Hepatocyte (in vitro differentiated cells): Measurements from ENCODE around the gene MRPL48. TPM values are rescaled to one million over a fixed set of nuclear protein-coding genes. Genes with fewer than 3 reads are reported as not detected.

Experiments used
- DNase-seq: peaks from one replicate; pipeline ENCODE4 v3.0.0-alpha.2; 2016; ENCODE audit warnings: low spot score
- H2AFZ ChIP-seq: fragments of 200-600 bp; sonication (generic); 2 replicates; pipeline ENCODE4 v1.6.0; 2016; ENCODE audit warnings: antibody characterized with exemption, mild to moderate bottlenecking
- H3K27ac ChIP-seq: fragments of 200-600 bp; sonication (generic); 2 replicates; pipeline ENCODE4 v1.5.1; 2016; ENCODE audit warnings: mild to moderate bottlenecking
- H3K27me3 ChIP-seq: fragments of 200-600 bp; sonication (generic); 2 replicates; pipeline ENCODE4 v1.6.1; 2016
- H3K36me3 ChIP-seq: fragments of 200-600 bp; sonication (generic); replicated peaks from 2 replicates; pipeline ENCODE4 v1.5.1; 2016; ENCODE audit warnings: low read depth; ENCODE audit not compliant: insufficient read depth
- H3K4me1 ChIP-seq: fragments of 200-600 bp; sonication (generic); 2 replicates; pipeline ENCODE4 v1.5.1; 2016; ENCODE audit warnings: mild to moderate bottlenecking, moderate library complexity; ENCODE audit not compliant: insufficient read depth
- H3K4me2 ChIP-seq: fragments of 200-600 bp; sonication (generic); 2 replicates; pipeline ENCODE4 v1.6.0; 2016
- H3K4me3 ChIP-seq: fragments of 200-600 bp; sonication (generic); 2 replicates; pipeline ENCODE4 v1.5.1; 2016; ENCODE audit warnings: mild to moderate bottlenecking
- H3K79me2 ChIP-seq: fragments of 200-600 bp; sonication (generic); 2 replicates; pipeline ENCODE4 v1.6.0; 2017; ENCODE audit warnings: mild to moderate bottlenecking
- H3K9me2 ChIP-seq: fragments of 200-600 bp; sonication (generic); replicated peaks from 2 replicates; pipeline ENCODE4 v1.6.0; 2017; ENCODE audit warnings: mild to moderate bottlenecking; ENCODE audit not compliant: insufficient read depth
- H3K9me3 ChIP-seq: fragments of 200-600 bp; sonication (generic); 2 replicates; pipeline ENCODE4 v1.5.1; 2016; ENCODE audit warnings: low read depth, mild to moderate bottlenecking
- H4K20me1 ChIP-seq: fragments of 200-600 bp; sonication (generic); 2 replicates; pipeline ENCODE4 v1.6.0; 2016; ENCODE audit warnings: mild to moderate bottlenecking; ENCODE audit not compliant: insufficient read depth, poor library complexity, severe bottlenecking
- CTCF ChIP-seq: fragments of 200-600 bp; sonication (generic); IDR thresholded peaks from 2 replicates; pipeline ENCODE4 v1.5.1; 2016; ENCODE audit warnings: antibody characterized with exemption, mild to moderate bottlenecking; ENCODE audit not compliant: poor library complexity
- EZH2 ChIP-seq: fragments of 200-600 bp; sonication (generic); IDR thresholded peaks from 2 replicates; pipeline ENCODE4 v1.6.1; 2016; ENCODE audit warnings: antibody characterized with exemption, mild to moderate bottlenecking, borderline replicate concordance
- EZH2phosphoT487 ChIP-seq: fragments of 200-600 bp; sonication (generic); IDR thresholded peaks from one replicate; pipeline ENCODE4 v1.6.1; 2018; ENCODE audit warnings: antibody characterized with exemption, mild to moderate bottlenecking, low read depth, moderate library complexity; ENCODE audit not compliant: unreplicated experiment, severe bottlenecking
- WGBS: methylation state at CpG from one replicate; pipeline ENCODE4 v1.1.6; 2016; ENCODE audit warnings: low lambda C conversion rate; ENCODE audit errors: missing lambda C conversion rate; 5-methylcytosine and 5-hydroxymethylcytosine counted together
- polyA plus RNA-seq: library from polyadenylated mRNA; unstranded; fragments of >200 nt; fragmentation: Nextera tagmentation; extraction: Ambion mirVana; gene quantifications from 2 replicates; pipeline ENCODE4 v1.2.1, GENCODE V29; 2016
- total RNA-seq: library from RNA; depleted of rRNA; stranded (reverse); fragments of >200 nt; gene quantifications from 2 replicates; pipeline ENCODE4 v1.2.3, GENCODE V29; 2014

MRPL48 gene
- total and polyA plus RNA-seq, 2 experiments from 2014 or later = 25.9 to 59.1 TPM

- Histone ChIP-seq H3K4me1 (peaks cover 19% of the 10 kb centered on the region), H3K79me2 (peaks cover 97% of the 10 kb centered on the region), H2AFZ (no peak overlapping the region), H3K9me2 (no peaks in the 10 kb centered on the region), H3K4me2 (no peak overlapping the region), H3K27ac (no peak overlapping the region), H3K9me3 (no peaks in the 10 kb centered on the region), H3K27me3 (no peaks in the 10 kb centered on the region), H4K20me1 (peaks cover 86% of the 10 kb centered on the region), H3K4me3 (no peak overlapping the region), H3K36me3 (no peaks in the 10 kb centered on the region)
- no peak for DNase-seq
- TF ChIP-seq EZH2 (no peak), CTCF (no peak), EZH2phosphoT487 (no peak)
- WGBS = 94% methylated on average over 14 of the region's 14 CpGs
Observed at GRCh38 chr11:73752216-73752867, 35.3 kb upstream of the MRPL48 start.

- peaks cover 25% of the 10 kb centered on the region for H3K4me1 ChIP-seq
Observed at GRCh38 chr11:73752903-73753302, 34.8 kb upstream of the MRPL48 start.

DNA sequence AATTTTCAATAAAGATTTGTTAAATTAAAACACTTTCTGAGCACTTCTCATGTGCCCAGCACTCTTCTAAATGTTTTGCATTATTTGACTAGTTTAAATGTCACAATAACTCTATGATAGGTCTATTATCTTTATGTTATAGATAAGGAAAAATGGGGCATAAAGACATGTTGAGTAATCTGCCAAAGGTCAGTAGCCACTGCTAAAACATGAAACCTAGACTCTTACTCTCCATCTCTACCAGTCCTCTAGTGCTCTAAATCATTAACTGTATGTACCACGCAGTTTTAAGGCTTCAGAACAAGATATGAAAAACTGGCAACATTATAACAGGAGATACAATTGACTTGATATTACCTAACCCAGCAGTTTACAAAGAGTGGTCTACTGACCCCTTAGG is 33.7 kb upstream of the MRPL48 start:
- Histone ChIP-seq H3K4me3 (no peak overlapping the region), H3K4me1 (peaks cover 35% of the 10 kb centered on the region), H3K9me3 (no peaks in the 10 kb centered on the region), H3K9me2 (no peaks in the 10 kb centered on the region), H3K27me3 (no peaks in the 10 kb centered on the region), H3K27ac (peak overlapping the region; percentile 39), H2AFZ (no peak overlapping the region), H3K36me3 (no peaks in the 10 kb centered on the region), H3K4me2 (peak overlapping the region; percentile 60), H4K20me1 (peaks cover 86% of the 10 kb centered on the region), H3K79me2 (peaks cover 97% of the 10 kb centered on the region)
- TF ChIP-seq CTCF (no peak), EZH2phosphoT487 (no peak), EZH2 (no peak)
- WGBS = 59% methylated on average over 1 of the region's 1 CpG
- peak; percentile 16 for DNase-seq

More at GRCh38 chr11:73752903-73753302, 34.8 kb upstream of the MRPL48 start:
- Histone ChIP-seq H3K4me3 (no peak overlapping the region), H2AFZ (no peak overlapping the region), H3K4me2 (no peak overlapping the region), H4K20me1 (peaks cover 86% of the 10 kb centered on the region), H3K9me2 (no peaks in the 10 kb centered on the region), H3K36me3 (no peaks in the 10 kb centered on the region), H3K9me3 (no peaks in the 10 kb centered on the region), H3K27ac (peak overlapping the region; percentile 15), H3K27me3 (no peaks in the 10 kb centered on the region), H3K79me2 (peaks cover 97% of the 10 kb centered on the region)
- whole genome bisulfite sequencing = 86% methylated on average over 7 of the region's 7 CpGs
- DNase-seq = no peak
- TF ChIP-seq EZH2phosphoT487 (no peak), CTCF (no peak), EZH2 (no peak)
